ENCODE data around the gene RECK. TPM values are rescaled to one million over a fixed set of nuclear protein-coding genes. Genes with fewer than 3 reads are reported as not detected.

The RECK gene
- total RNA-seq, 1 donor from 2014 or later = 11.7 TPM

DNA sequence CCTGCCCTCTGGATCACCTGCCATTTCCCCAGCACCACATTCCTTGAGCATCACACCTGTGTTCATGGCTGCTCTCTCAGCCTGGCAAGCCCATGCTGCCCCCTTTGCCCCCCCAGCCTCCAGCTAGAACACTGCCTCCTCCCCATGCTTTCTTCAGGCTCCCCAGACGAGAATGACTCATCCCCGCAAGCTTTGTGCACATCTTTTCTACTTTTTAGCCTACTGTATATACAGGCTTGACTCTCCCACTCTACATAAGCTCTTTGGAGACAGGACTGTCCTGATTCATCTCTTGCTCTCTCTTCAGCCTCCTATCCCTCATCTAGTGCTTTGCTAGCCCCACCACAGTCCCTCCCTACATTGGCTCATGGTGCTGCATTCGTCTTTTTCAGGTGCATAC lies 79.9 kb downstream of the RECK start:
- TF ChIP-seq, protein P1, sequence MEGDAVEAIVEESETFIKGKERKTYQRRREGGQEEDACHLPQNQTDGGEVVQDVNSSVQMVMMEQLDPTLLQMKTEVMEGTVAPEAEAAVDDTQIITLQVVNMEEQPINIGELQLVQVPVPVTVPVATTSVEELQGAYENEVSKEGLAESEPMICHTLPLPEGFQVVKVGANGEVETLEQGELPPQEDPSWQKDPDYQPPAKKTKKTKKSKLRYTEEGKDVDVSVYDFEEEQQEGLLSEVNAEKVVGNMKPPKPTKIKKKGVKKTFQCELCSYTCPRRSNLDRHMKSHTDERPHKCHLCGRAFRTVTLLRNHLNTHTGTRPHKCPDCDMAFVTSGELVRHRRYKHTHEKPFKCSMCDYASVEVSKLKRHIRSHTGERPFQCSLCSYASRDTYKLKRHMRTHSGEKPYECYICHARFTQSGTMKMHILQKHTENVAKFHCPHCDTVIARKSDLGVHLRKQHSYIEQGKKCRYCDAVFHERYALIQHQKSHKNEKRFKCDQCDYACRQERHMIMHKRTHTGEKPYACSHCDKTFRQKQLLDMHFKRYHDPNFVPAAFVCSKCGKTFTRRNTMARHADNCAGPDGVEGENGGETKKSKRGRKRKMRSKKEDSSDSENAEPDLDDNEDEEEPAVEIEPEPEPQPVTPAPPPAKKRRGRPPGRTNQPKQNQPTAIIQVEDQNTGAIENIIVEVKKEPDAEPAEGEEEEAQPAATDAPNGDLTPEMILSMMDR (conservative IDR thresholded peaks at IDR 0.05) = no peak
- H3K36me3 Mint-ChIP-seq = peaks cover 13% of the 10 kb centered on the region
- no peak for DNase-seq (ENCODE audit: extremely low spot score, unreplicated experiment)
- H3K27me3 Mint-ChIP-seq = no peaks in the 10 kb centered on the region
- no peaks in the 10 kb centered on the region for H3K9me3 Mint-ChIP-seq
- H3K4me3 Mint-ChIP-seq = no peak overlapping the region
- H3K4me1 Mint-ChIP-seq (ENCODE audit: unreplicated experiment) = peaks cover 9% of the 10 kb centered on the region
- H3K27ac Mint-ChIP-seq = no peak overlapping the region

DNA sequence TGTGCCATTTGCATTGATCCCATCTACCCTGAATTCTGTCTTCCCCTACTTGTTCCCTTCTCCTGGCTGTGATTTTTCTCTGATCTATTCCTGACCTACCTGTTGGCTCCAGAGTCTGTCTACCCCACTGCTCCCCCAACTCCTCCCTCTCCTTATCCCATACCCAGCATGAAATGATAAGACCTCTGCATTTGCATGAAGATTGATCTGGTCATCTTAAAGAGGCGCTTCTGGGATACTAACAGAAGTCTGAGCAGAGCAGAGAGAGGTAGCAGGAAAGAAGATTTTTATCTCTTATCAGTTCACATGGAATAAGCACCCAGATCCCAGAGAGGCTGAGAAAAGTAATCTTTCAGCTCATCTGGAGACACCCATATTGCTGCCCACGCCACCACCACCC lies 81.5 kb downstream of the RECK start:
- no peak overlapping the region for H3K27ac Mint-ChIP-seq
- H3K36me3 Mint-ChIP-seq = peaks cover 13% of the 10 kb centered on the region
- H3K9me3 Mint-ChIP-seq = no peaks in the 10 kb centered on the region
- H3K4me1 Mint-ChIP-seq (ENCODE audit: unreplicated experiment) = peaks cover 4% of the 10 kb centered on the region
- no peak for DNase-seq (ENCODE audit: extremely low spot score, unreplicated experiment)
- TF ChIP-seq, protein P1 (conservative IDR thresholded peaks at IDR 0.05) = no peak
- no peaks in the 10 kb centered on the region for H3K27me3 Mint-ChIP-seq
- H3K4me3 Mint-ChIP-seq = no peak overlapping the region

DNA sequence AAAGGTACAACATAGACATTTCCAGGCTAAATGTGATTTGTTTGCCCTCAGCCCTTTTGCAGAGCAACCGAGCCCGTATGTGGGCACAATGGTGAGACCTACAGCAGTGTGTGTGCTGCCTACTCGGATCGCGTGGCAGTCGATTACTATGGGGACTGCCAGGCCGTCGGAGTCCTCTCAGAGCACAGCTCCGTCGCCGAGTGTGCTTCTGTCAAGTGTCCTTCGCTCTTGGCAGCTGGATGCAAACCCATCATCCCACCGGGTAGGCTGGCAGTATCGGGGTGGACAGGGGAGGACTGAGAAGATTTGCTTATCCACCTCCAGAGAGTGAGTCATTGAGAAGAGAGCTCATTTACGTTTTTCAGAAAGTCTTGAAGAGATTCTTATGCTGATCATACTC lies 82.0 kb downstream of the RECK start:
- TF ChIP-seq, protein P1 (conservative IDR thresholded peaks at IDR 0.05) = no peak
- Mint-ChIP-seq H3K4me3 (no peak overlapping the region), H3K36me3 (peaks cover 13% of the 10 kb centered on the region), H3K4me1 (ENCODE audit: unreplicated experiment) (peaks cover 4% of the 10 kb centered on the region), H3K27ac (no peak overlapping the region), H3K9me3 (no peaks in the 10 kb centered on the region), H3K27me3 (no peaks in the 10 kb centered on the region)
- no peak for DNase-seq (ENCODE audit: extremely low spot score, unreplicated experiment)

DNA sequence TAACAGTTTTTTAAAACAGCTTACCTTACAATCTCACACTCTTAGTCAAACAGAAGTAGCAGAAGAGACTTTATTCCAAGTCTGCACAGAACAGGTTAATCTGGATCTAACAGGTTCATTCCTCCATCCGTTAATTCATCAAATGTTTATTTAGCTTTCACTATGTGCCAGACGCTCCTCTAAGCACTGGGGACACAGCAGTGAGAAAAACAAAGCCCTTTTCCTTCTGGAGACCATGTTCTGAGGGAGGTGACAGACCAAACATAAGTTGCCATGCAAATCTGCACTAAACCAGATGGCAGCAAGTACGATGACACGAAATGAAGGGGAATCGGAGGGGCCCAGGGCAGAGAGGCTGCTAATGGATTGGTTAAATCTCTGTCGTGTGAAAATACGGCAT lies 82.8 kb downstream of the RECK start:
- no peaks in the 10 kb centered on the region for H3K27me3 Mint-ChIP-seq
- no peak overlapping the region for H3K27ac Mint-ChIP-seq
- peaks cover 13% of the 10 kb centered on the region for H3K36me3 Mint-ChIP-seq
- TF ChIP-seq, protein P1 (conservative IDR thresholded peaks at IDR 0.05) = no peak
- H3K4me1 Mint-ChIP-seq (ENCODE audit: unreplicated experiment) = peaks cover 4% of the 10 kb centered on the region
- H3K4me3 Mint-ChIP-seq = no peak overlapping the region
- no peak for DNase-seq (ENCODE audit: extremely low spot score, unreplicated experiment)
- no peaks in the 10 kb centered on the region for H3K9me3 Mint-ChIP-seq

DNA sequence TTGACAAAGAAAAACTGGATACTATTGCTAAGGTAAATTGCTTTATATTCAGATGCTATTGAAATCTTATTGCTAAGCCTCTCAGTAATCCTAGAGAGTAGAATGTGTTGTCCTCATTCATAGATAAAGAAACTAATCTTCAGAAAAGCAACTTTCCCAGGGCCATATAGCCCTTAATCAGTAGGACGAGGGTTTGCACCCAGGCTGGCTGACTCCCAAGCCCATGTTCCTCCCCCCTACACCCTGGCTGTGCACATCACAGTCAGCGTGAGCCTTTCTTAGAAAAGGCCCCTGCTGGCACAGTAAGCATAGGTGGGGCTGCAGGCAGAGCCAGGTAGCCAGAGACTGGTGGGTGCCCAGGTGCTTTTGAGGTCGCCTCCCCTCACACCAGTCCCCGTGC lies 84.0 kb downstream of the RECK start:
- Mint-ChIP-seq H3K27me3 (no peaks in the 10 kb centered on the region), H3K9me3 (no peaks in the 10 kb centered on the region), H3K4me3 (no peak overlapping the region), H3K36me3 (peaks cover 13% of the 10 kb centered on the region), H3K4me1 (ENCODE audit: unreplicated experiment) (peaks cover 4% of the 10 kb centered on the region), H3K27ac (no peak overlapping the region)
- DNase-seq (ENCODE audit: extremely low spot score, unreplicated experiment) = no peak
- TF ChIP-seq, protein P1 (conservative IDR thresholded peaks at IDR 0.05) = no peak

DNA sequence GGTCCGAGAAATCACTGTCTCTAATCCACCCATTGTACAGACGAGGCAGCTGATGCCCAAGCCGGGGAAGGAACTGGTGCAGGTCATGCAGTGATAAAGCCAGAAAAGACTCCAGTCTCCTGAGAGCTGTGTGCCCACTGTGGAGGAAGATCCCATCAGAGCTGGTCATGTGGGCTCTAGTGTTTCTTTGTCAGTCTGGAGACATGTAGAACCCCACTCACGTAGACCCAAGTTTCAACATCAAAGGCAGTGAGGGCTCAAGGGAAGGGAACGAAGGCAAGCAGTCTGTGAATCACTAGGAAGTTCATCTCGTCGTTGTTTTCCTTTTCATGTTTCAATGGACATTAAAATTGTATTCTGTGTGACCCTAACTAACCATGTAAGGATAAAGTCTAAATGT lies 85.3 kb downstream of the RECK start:
- Mint-ChIP-seq H3K4me3 (no peak overlapping the region), H3K27me3 (no peaks in the 10 kb centered on the region), H3K27ac (no peak overlapping the region), H3K4me1 (ENCODE audit: unreplicated experiment) (peaks cover 4% of the 10 kb centered on the region), H3K36me3 (peaks cover 7% of the 10 kb centered on the region), H3K9me3 (no peaks in the 10 kb centered on the region)
- DNase-seq (ENCODE audit: extremely low spot score, unreplicated experiment) = no peak
- TF ChIP-seq, protein P1 (conservative IDR thresholded peaks at IDR 0.05) = no peak

All from type B pancreatic cell (in vitro differentiated cells).